ENCODE results near the gene DIRAS3.

DNA sequence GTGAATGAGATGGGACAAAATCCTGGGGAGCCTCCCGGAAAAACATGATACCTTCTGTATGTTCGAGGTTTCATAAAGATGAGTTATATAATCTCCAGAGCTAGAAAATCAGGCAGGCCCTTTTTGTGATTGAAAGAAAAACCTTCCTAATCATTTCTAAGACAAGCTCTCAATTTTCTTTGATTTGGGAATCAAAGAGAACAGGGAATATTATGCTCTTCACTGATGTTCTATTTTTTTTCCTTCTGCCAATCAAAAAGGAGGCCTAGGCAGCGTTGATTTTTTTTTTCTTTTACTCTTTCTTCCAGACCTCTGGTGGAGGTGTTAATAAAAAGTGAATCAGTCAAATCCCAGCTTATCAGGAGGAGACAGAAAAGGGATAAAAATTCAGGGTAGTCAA is 34.5 kb downstream of the DIRAS3 start:
- TF ChIP-seq, protein P1, sequence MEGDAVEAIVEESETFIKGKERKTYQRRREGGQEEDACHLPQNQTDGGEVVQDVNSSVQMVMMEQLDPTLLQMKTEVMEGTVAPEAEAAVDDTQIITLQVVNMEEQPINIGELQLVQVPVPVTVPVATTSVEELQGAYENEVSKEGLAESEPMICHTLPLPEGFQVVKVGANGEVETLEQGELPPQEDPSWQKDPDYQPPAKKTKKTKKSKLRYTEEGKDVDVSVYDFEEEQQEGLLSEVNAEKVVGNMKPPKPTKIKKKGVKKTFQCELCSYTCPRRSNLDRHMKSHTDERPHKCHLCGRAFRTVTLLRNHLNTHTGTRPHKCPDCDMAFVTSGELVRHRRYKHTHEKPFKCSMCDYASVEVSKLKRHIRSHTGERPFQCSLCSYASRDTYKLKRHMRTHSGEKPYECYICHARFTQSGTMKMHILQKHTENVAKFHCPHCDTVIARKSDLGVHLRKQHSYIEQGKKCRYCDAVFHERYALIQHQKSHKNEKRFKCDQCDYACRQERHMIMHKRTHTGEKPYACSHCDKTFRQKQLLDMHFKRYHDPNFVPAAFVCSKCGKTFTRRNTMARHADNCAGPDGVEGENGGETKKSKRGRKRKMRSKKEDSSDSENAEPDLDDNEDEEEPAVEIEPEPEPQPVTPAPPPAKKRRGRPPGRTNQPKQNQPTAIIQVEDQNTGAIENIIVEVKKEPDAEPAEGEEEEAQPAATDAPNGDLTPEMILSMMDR (conservative IDR thresholded peaks at IDR 0.05) = no peak
- TF ChIP-seq ZFX (IDR thresholded peaks at IDR 0.05) = no peak
